Right cardiac atrium (tissue), 5 donors: ENCODE data around the gene TRAFD1. TPM values are rescaled to one million over a fixed set of nuclear protein-coding genes. Genes with fewer than 3 reads are reported as not detected.
A peak's percentile ranks its signal among the peaks of the same experiment; 100 is the strongest.

ENCODE experiments used
- ATAC-seq, 2 donors: fragments of 200-7000 bp; cut with Tn5 transposase; one replicate each; pipeline versions ENCODE4 v1.8.0 to v1.9.1; 2020; ENCODE audit warnings: moderate library complexity in 2 of 2, mild to moderate bottlenecking in 1 of 2
- DNase-seq, 3 donors: peaks; one replicate each; pipeline ENCODE4 v3.0.0-alpha.2; 2020
- H3K27ac ChIP-seq: one replicate; pipeline ENCODE4 v1.5.1; 2013; ENCODE audit warnings: mild to moderate bottlenecking, low read length, control low read depth, moderate library complexity
- H3K27me3 ChIP-seq: one replicate; pipeline ENCODE4 v1.6.1; 2013; ENCODE audit not compliant: control insufficient read depth, insufficient read depth
- H3K4me1 ChIP-seq: one replicate; pipeline ENCODE4 v1.6.1; 2013; ENCODE audit warnings: low read length; ENCODE audit not compliant: control insufficient read depth, insufficient read depth
- H3K4me3 ChIP-seq: one replicate; pipeline ENCODE4 v1.5.1; 2013; ENCODE audit warnings: low read length, control low read depth
- H3K9me3 ChIP-seq: one replicate; pipeline ENCODE4 v1.6.1; 2013; ENCODE audit warnings: low read length; ENCODE audit not compliant: control insufficient read depth
- WGBS: extraction: QIAGEN DNeasy Blood & Tissue Kit; methylation state at CpG from one replicate; pipeline ENCODE4 v1.1.7; 2013; 5-methylcytosine and 5-hydroxymethylcytosine counted together
- intact Hi-C, 4 donors: fragments of 100-400 bp; cut with DNase I; formaldehyde crosslinking; loops; one replicate each; pipeline versions ENCODE4 v1.11.0 to v1.14.0; 2022 to 2023
- microRNA-seq, 2 donors: library from miRNA; unstranded; fragments of <30 nt; microRNA quantifications; one replicate each; pipeline ENCODE4 v1.2.0, GENCODE V29; 2020 to 2021
- polyA plus RNA-seq: library from polyadenylated mRNA; stranded (reverse); fragments of 200-250 nt; gene quantifications from one replicate; pipeline ENCODE4 v1.2.3, GENCODE V29; 2013
- total RNA-seq, 4 donors: library from RNA; stranded (reverse); fragmentation: NEBNext Ultra II Directional; extraction: Animal tissue kit (Norgen Biotek cat#: 25700); gene quantifications; one replicate each; pipeline ENCODE4 v1.2.1, GENCODE V29; 2021
- donor health status: healthy with polysubstance abuse.
- donor health status: DM: no; HTN: yes; CAD: no.
- donor health status: DM: no; HTN: no; CAD: no.
- donor health status: DM: no; HTN: yes; CAD: no; lungs with severe emphysema.
- donor health status: DM: yes; HTN: yes; CAD: no.

TRAFD1 gene
- total and polyA plus RNA-seq, 5 donors, result 13.4 to 24.5 (median 23.7) TPM

GRCh38 chr12:112192475-112192874, 67.1 kb downstream of the TRAFD1 start:
- H3K9me3 ChIP-seq, result no peaks in the 10 kb centered on the region
- no peak overlapping the region for H3K27ac ChIP-seq
- WGBS, result 85% methylated on average over 13 of the region's 13 CpGs
- no peak for DNase-seq
- no peaks in the 10 kb centered on the region for H3K27me3 ChIP-seq
- peak in 1 of 2 donors; percentile 30 for ATAC-seq
- no peak overlapping the region for H3K4me3 ChIP-seq
- intact Hi-C loops, result loop anchor here in 2 of 4 donors (10.0 kb wide), 1 partner anchor 192 kb away; the partner anchor contains the start of gene HECTD4 (in 2 of the 2)
- H3K4me1 ChIP-seq, result peaks cover 3% of the 10 kb centered on the region

GRCh38 chr12:112194601-112195247, 69.4 kb downstream of the TRAFD1 start:
- no peak overlapping the region for H3K27ac ChIP-seq
- no peaks in the 10 kb centered on the region for H3K27me3 ChIP-seq
- no peak overlapping the region for H3K4me3 ChIP-seq
- no peak for DNase-seq
- intact Hi-C loops, result loop anchor here in 2 of 4 donors (10.0 kb wide), 1 partner anchor 190 kb away; the partner anchor contains the start of gene HECTD4 (in 2 of the 2)
- 96% methylated on average over 20 of the region's 20 CpGs for WGBS
- peaks cover 3% of the 10 kb centered on the region for H3K4me1 ChIP-seq
- ATAC-seq, result no peak
- no peaks in the 10 kb centered on the region for H3K9me3 ChIP-seq

GRCh38 chr12:112196196-112196875, 71.0 kb downstream of the TRAFD1 start:
- ATAC-seq (no peak), DNase-seq (no peak)
- intact Hi-C loops, result loop anchor here in 2 of 4 donors (10.0 kb wide), 1 partner anchor 188 kb away; the partner anchor contains the start of gene HECTD4 (in 2 of the 2)
- Histone ChIP-seq H3K4me1 (peaks cover 1% of the 10 kb centered on the region), H3K27me3 (no peaks in the 10 kb centered on the region), H3K9me3 (no peaks in the 10 kb centered on the region), H3K27ac (no peak overlapping the region), H3K4me3 (no peak overlapping the region)
- WGBS, result 89% methylated on average over 9 of the region's 9 CpGs

- no peaks in the 10 kb centered on the region for H3K27me3 ChIP-seq
- H3K4me1 ChIP-seq, result no peaks in the 10 kb centered on the region
- DNase-seq (peak; percentile 39 to 72 (median 68)), ATAC-seq (peak; percentile 68 to 75)
- H3K27ac ChIP-seq, result no peak overlapping the region
- WGBS, result 86% methylated on average over 9 of the region's 9 CpGs
- no peaks in the 10 kb centered on the region for H3K9me3 ChIP-seq
- intact Hi-C loops, result loop anchor here in 2 of 4 donors (10.0 kb wide), 1 partner anchor 187 kb away; the partner anchor contains the start of gene HECTD4 (in 2 of the 2)
- no peak overlapping the region for H3K4me3 ChIP-seq
Measured at GRCh38 chr12:112198120-112198733, 72.9 kb downstream of the TRAFD1 start.

GRCh38 chr12:112199136-112199535, 73.8 kb downstream of the TRAFD1 start:
- intact Hi-C loops, result loop anchor here in 2 of 4 donors (10.0 kb wide), 1 partner anchor 186 kb away; the partner anchor contains the start of gene HECTD4 (in 2 of the 2)
- ATAC-seq (no peak), DNase-seq (no peak)
- no peaks in the 10 kb centered on the region for H3K27me3 ChIP-seq
- WGBS, result 58% methylated on average over 4 of the region's 4 CpGs
- no peaks in the 10 kb centered on the region for H3K4me1 ChIP-seq
- H3K9me3 ChIP-seq, result no peaks in the 10 kb centered on the region
- no peak overlapping the region for H3K4me3 ChIP-seq
- H3K27ac ChIP-seq, result no peak overlapping the region

Small RNA genes lying within 50 kb of the gene (microRNA-seq; reads per million reads assigned to microRNA genes)
- 0 reads per million in 2 donors for gene MIR6861

Other genes with a start within 250 kb of the TRAFD1 start
- gene TMEM116, start 112.4 kb upstream of the TRAFD1 start, total RNA-seq, result 10 to 100 TPM; 12.2 to 24.1 (median 17.6) TPM
- gene TMEM116, start 112.4 kb upstream of the TRAFD1 start, polyA plus RNA-seq, result 9.3 TPM
- 10 to 100 TPM; 39.0 to 58.3 (median 55.5) TPM for gene ERP29, start 112.1 kb upstream of the TRAFD1 start, total RNA-seq
- 44.8 TPM for gene ERP29, start 112.1 kb upstream of the TRAFD1 start, polyA plus RNA-seq
- 10 to 100 TPM; 15.3 to 21.7 (median 18.0) TPM for gene NAA25, start 16.8 kb upstream of the TRAFD1 start, total RNA-seq
- gene NAA25, start 16.8 kb upstream of the TRAFD1 start, polyA plus RNA-seq, result 4.6 TPM